Gastrocnemius medialis (tissue), 4 donors: ENCODE measurements around the gene ACACB. TPM values are rescaled to one million over a fixed set of nuclear protein-coding genes. Genes with fewer than 3 reads are reported as not detected.

Experiments used
- ATAC-seq, 2 donors: fragments of 150-250 bp; one replicate each; pipeline ENCODE4 v1.9.1; 2016
- DNase-seq, 2 donors: peaks; one replicate each; pipeline ENCODE4 v3.0.0-alpha.2; 2019
- H3K27ac ChIP-seq, 4 donors: fragments of 200-600 bp; sonication (generic); 1 replicate in 1 of 4; 2 replicates in 3 of 4; pipeline ENCODE4 v1.5.1; 2016 to 2018; ENCODE audit warnings: mild to moderate bottlenecking in 2 of 4, moderate library complexity in 1 of 4
- H3K27me3 ChIP-seq, 3 donors: fragments of 200-600 bp; sonication (generic) in 2 of 3; 1 replicate in 1 of 3; 2 replicates in 2 of 3; pipeline versions ENCODE4 v1.5.1 to v1.6.0; 2016 to 2019; ENCODE audit warnings: mild to moderate bottlenecking in 1 of 3, moderate library complexity in 1 of 3
- H3K36me3 ChIP-seq, 2 donors: fragments of 200-600 bp; sonication (generic) in 1 of 2; one replicate each; pipeline ENCODE4 v1.5.1; 2017 to 2018
- H3K4me1 ChIP-seq, 2 donors: fragments of 200-600 bp; sonication (generic) in 1 of 2; one replicate each; pipeline ENCODE4 v1.5.1; 2016 to 2017; ENCODE audit warnings: mild to moderate bottlenecking in 2 of 2
- H3K4me3 ChIP-seq, 4 donors: fragments of 200-600 bp; sonication (generic) in 3 of 4; 1 replicate in 1 of 4; 2 replicates in 3 of 4; pipeline ENCODE4 v1.5.1; 2016 to 2019; ENCODE audit warnings: mild to moderate bottlenecking in 2 of 4
- H3K9me3 ChIP-seq, 3 donors: fragments of 200-600 bp; sonication (generic) in 2 of 3; 1 replicate in 1 of 3; 2 replicates in 2 of 3; pipeline ENCODE4 v1.5.1; 2016 to 2019
- CTCF ChIP-seq, 5 experiments: fragments of 450-650 bp in 3 of 5; fragments of 200-600 bp in 2 of 5; sonication (generic) in 2 of 5; IDR thresholded peaks in 4 of 5; conservative IDR thresholded peaks in 1 of 5; 1 replicate in 4 of 5; 2 replicates in 1 of 5; pipeline ENCODE4 v1.5.1; 2016 to 2019; ENCODE audit warnings: antibody characterized with exemption in 5 of 5, mild to moderate bottlenecking in 3 of 5, moderate library complexity in 3 of 5
- POLR2A ChIP-seq, 2 donors: fragments of 450-650 bp; IDR thresholded peaks; one replicate each; pipeline ENCODE4 v1.6.1; 2017; ENCODE audit warnings: antibody characterized with exemption in 2 of 2, mild to moderate bottlenecking in 2 of 2, moderate library complexity in 2 of 2
- in situ Hi-C, 4 donors: fragments of 200-750 bp; cut with MboI; loops; one replicate each; pipeline versions ENCODE4 v1.15.0 to v1.8.0; 2017; ENCODE audit warnings: low sequenced_read_pairs in 4 of 4
- intact Hi-C: fragments of 100-400 bp; cut with DNase I; formaldehyde crosslinking; loops from one replicate; pipeline ENCODE4 v1.15.1; 2023; ENCODE audit warnings: low total_unique reads
- total RNA-seq, 4 donors: library from RNA; depleted of rRNA; stranded (reverse); fragments of >200 nt; gene quantifications; one replicate each; pipeline versions ENCODE4 v1.1.0 to v1.2.3, GENCODE V29; 2016

ACACB gene
- total RNA-seq, 4 donors from 2014 or later: 595 to 1,103 (median 698) TPM

GRCh38 chr12:109150124-109150640 is 33.8 kb downstream of the ACACB start:
- no peak for DNase-seq
- H3K4me3 ChIP-seq: no peak overlapping the region
- intact Hi-C loops (no loop called here), in situ Hi-C loops (no loop called here)
- TF ChIP-seq POLR2A (IDR thresholded peaks at IDR 0.05) (no peak), CTCF (IDR thresholded peaks at IDR 0.05 in 4 of 5, conservative IDR thresholded peaks at IDR 0.05 in 1 of 5) (no peak)
- peak overlapping the region; percentile 86 to 97 (median 90) for H3K27ac ChIP-seq
- peaks cover 66 to 67% of the 10 kb centered on the region in 2 donors for H3K4me1 ChIP-seq
- peaks cover 0 to 5% of the 10 kb centered on the region in 2 donors for H3K36me3 ChIP-seq
- no peaks in the 10 kb centered on the region for H3K9me3 ChIP-seq
- ATAC-seq: no peak
- no peaks in the 10 kb centered on the region for H3K27me3 ChIP-seq

- peak overlapping the region in 1 of 4 donors; percentile 1 for H3K4me3 ChIP-seq
- H3K4me1 ChIP-seq: peaks cover 68 to 75% of the 10 kb centered on the region in 2 donors
- intact Hi-C loops: no loop called here
Measured at GRCh38 chr12:109151457-109151856, 35.1 kb downstream of the ACACB start.

GRCh38 chr12:109153821-109154441 is 37.5 kb downstream of the ACACB start:
- no peak for TF ChIP-seq CTCF (IDR thresholded peaks at IDR 0.05 in 4 of 5, conservative IDR thresholded peaks at IDR 0.05 in 1 of 5)
- TF ChIP-seq POLR2A (IDR thresholded peaks at IDR 0.05): no peak
- H3K36me3 ChIP-seq: no peaks in the 10 kb centered on the region
- H3K4me1 ChIP-seq: peaks cover 71 to 78% of the 10 kb centered on the region in 2 donors
- H3K4me3 ChIP-seq: peak overlapping the region; percentile 58 to 72 (median 66)
- DNase-seq (no peak), ATAC-seq (peak; percentile 3 to 29)
- H3K27ac ChIP-seq: peak overlapping the region; percentile 86 to 97 (median 90)
- H3K9me3 ChIP-seq: no peaks in the 10 kb centered on the region
- H3K27me3 ChIP-seq: no peaks in the 10 kb centered on the region
- intact Hi-C loops: no loop called here
- in situ Hi-C loops: no loop called here

More at GRCh38 chr12:109151457-109151856, 35.1 kb downstream of the ACACB start:
- TF ChIP-seq CTCF (IDR thresholded peaks at IDR 0.05 in 4 of 5, conservative IDR thresholded peaks at IDR 0.05 in 1 of 5) (no peak), POLR2A (IDR thresholded peaks at IDR 0.05) (no peak)
- Histone ChIP-seq H3K27me3 (no peaks in the 10 kb centered on the region), H3K36me3 (peaks cover 0 to 5% of the 10 kb centered on the region in 2 donors), H3K27ac (peak overlapping the region; percentile 86 to 97 (median 90)), H3K9me3 (no peaks in the 10 kb centered on the region)
- ATAC-seq (no peak), DNase-seq (no peak)
- in situ Hi-C loops: no loop called here

GRCh38 chr12:109154451-109155438 is 38.4 kb downstream of the ACACB start:
- H3K4me3 ChIP-seq: peak overlapping the region; percentile 58 to 72 (median 66)

More at GRCh38 chr12:109154451-109155438, 38.4 kb downstream of the ACACB start:
- H3K9me3 ChIP-seq: no peaks in the 10 kb centered on the region
- H3K27ac ChIP-seq: peak overlapping the region; percentile 86 to 97 (median 90)
- intact Hi-C loops (no loop called here), in situ Hi-C loops (no loop called here)
- H3K4me1 ChIP-seq: peaks cover 74 to 77% of the 10 kb centered on the region in 2 donors
- H3K27me3 ChIP-seq: no peaks in the 10 kb centered on the region
- no peaks in the 10 kb centered on the region for H3K36me3 ChIP-seq
- peak; percentile 77 to 90 for DNase-seq
- TF ChIP-seq POLR2A (IDR thresholded peaks at IDR 0.05) (peak; percentile 39 to 72), CTCF (IDR thresholded peaks at IDR 0.05 in 4 of 5, conservative IDR thresholded peaks at IDR 0.05 in 1 of 5) (no peak)
- peak; percentile 68 to 81 for ATAC-seq
